Keratinocyte (primary cell): ENCODE measurements around the gene DENND4C.

Experiments
- EZH2 ChIP-seq: IDR thresholded peaks from one replicate; pipeline ENCODE4 v1.6.1; 2012; ENCODE audit warnings: inconsistent platforms, mild to moderate bottlenecking, low read length, moderate library complexity
- TF ChIP-seq, protein P1 (sequence below), 3 experiments: IDR thresholded peaks in 1 of 3; conservative IDR thresholded peaks in 1 of 3; optimal IDR thresholded peaks in 1 of 3; 2 replicates in 2 of 3; 3 replicates in 1 of 3; pipeline versions ENCODE3 to v1.5.1; 2011; ENCODE audit warnings: low read length in 3 of 3, mild to moderate bottlenecking in 3 of 3, moderate library complexity in 2 of 3, control low read depth in 1 of 3, inconsistent platforms in 1 of 3; ENCODE audit not compliant: insufficient read depth in 2 of 3; ENCODE audit errors: extremely low read depth in 1 of 3

DNA sequence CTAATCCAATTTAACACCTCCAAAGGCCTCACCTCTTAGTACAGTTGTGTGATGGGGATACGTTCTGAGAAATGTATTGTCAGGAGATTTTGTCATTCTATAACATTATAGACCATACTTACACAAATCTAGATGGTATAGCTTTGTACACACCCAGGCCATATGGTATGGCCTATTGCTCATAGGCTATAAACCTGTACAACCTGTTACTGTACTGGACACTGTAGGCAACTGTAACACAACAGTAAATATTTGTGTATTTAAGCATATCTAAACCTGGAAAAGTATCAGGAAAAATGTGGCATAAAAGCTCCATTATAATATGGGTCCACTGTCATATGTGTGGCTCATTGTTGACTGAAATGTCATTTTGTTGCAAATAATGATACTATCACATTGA is 190.4 kb downstream of the DENND4C start:
- TF ChIP-seq, protein P1, sequence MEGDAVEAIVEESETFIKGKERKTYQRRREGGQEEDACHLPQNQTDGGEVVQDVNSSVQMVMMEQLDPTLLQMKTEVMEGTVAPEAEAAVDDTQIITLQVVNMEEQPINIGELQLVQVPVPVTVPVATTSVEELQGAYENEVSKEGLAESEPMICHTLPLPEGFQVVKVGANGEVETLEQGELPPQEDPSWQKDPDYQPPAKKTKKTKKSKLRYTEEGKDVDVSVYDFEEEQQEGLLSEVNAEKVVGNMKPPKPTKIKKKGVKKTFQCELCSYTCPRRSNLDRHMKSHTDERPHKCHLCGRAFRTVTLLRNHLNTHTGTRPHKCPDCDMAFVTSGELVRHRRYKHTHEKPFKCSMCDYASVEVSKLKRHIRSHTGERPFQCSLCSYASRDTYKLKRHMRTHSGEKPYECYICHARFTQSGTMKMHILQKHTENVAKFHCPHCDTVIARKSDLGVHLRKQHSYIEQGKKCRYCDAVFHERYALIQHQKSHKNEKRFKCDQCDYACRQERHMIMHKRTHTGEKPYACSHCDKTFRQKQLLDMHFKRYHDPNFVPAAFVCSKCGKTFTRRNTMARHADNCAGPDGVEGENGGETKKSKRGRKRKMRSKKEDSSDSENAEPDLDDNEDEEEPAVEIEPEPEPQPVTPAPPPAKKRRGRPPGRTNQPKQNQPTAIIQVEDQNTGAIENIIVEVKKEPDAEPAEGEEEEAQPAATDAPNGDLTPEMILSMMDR (optimal IDR thresholded peaks at IDR 0.05 in 1 of 3, IDR thresholded peaks at IDR 0.05 in 1 of 3, conservative IDR thresholded peaks at IDR 0.05 in 1 of 3; ENCODE audit: extremely low read depth in 1 of 3, insufficient read depth in 2 of 3, low read length in 3 of 3) = no peak
- no peak for TF ChIP-seq EZH2
